ENCODE measurements around the gene TAF1C. TPM values are rescaled to one million over a fixed set of nuclear protein-coding genes. Genes with fewer than 3 reads are reported as not detected.

TAF1C gene
- total and polyA plus RNA-seq, 2 of the 8 experiments (the other 6 are each of a cell fraction or from before 2014, with no cell fraction given): 44.6 to 63.8 TPM

GRCh38 chr16:84174396-84174795 lies 12.5 kb downstream of the TAF1C start:
- FAIRE-seq: no peak
- POLR2A ChIA-PET (ENCODE audit: partially characterized antibody): interaction anchor here (0.6 to 2.2 kb wide), 3 partner anchors 10 to 59 kb away, joined by 3 to 6 read pairs (median 4); partner anchors contain the start of gene MBTPS1
- no peaks in the 10 kb centered on the region for H3K27me3 ChIP-seq (replicated peaks in 1 of 4; ENCODE audit: control insufficient read depth in 3 of 4, extremely low read depth in 1 of 4, insufficient read depth in 3 of 4, low read length in 3 of 4)

More at GRCh38 chr16:84174396-84174795, 12.5 kb downstream of the TAF1C start:
- H3K27ac ChIP-seq (ENCODE audit: low read depth, low read length): no peak overlapping the region
- DNase-seq (ENCODE audit: low read depth in 1 of 2, low spot score in 2 of 2): no peak
- no peak overlapping the region for H2AK5ac ChIP-seq (ENCODE audit: low read depth, low read length)
- H3K4me1 ChIP-seq (replicated peaks in 1 of 4; ENCODE audit: control insufficient read depth in 3 of 4, insufficient read depth in 4 of 4, low read length in 3 of 4): no peaks in the 10 kb centered on the region
- no peak overlapping the region for H3K56ac ChIP-seq (replicated peaks; ENCODE audit: insufficient read length, low read depth, low read length)
- no peak overlapping the region for H3K4me3 ChIP-seq (ENCODE audit: extremely low read depth in 1 of 4, insufficient read depth in 2 of 4, low read depth in 3 of 4, low read length in 4 of 4)
- no peak overlapping the region for H3K9ac ChIP-seq (replicated peaks in 1 of 4; ENCODE audit: extremely low read depth in 1 of 4, low read depth in 3 of 4, low read length in 3 of 4)
- CTCF ChIA-PET (ENCODE audit: partially characterized antibody): interaction anchor here (0.7 to 8.9 kb wide), 26 partner anchors 7 to 521 kb away, joined by 3 to 93 read pairs (median 6); partner anchors contain the start of genes DNAAF1, HSDL1, MBTPS1 and TAF1C
- no peak overlapping the region for H4K8ac ChIP-seq (ENCODE audit: extremely low read depth, insufficient read depth, low read length)
- no peaks in the 10 kb centered on the region for H3K79me2 ChIP-seq (ENCODE audit: control insufficient read depth in 1 of 2, insufficient read depth in 2 of 2, low read length in 2 of 2)
- no peak overlapping the region for H3K4me2 ChIP-seq (ENCODE audit: insufficient read depth in 1 of 2, low read depth in 2 of 2, low read length in 2 of 2)
- WGBS, 2 experiments (ENCODE audit: extremely low coverage in 1 of 2, insufficient coverage in 1 of 2, insufficient read length in 1 of 2, insufficient replicate concordance in 2 of 2, low coverage in 1 of 2, low lambda C conversion rate in 2 of 2, missing lambda C conversion rate in 1 of 2): 90% methylated on average over 11 of the region's 11 CpGs; no CpG with 5 or more reads in 1 of the 2 experiments
- H3K18ac ChIP-seq (ENCODE audit: extremely low read depth, low read length): no peak overlapping the region
- no peak overlapping the region for H2BK12ac ChIP-seq (ENCODE audit: low read depth, low read length)
- no peak overlapping the region for H4K5ac ChIP-seq (ENCODE audit: insufficient read length, low read depth, low read length)
- TF ChIP-seq RNF2 (IDR thresholded peaks at IDR 0.05; ENCODE audit: borderline replicate concordance, low read depth, low read length, missing control alignments, poor library complexity, severe bottlenecking) (no peak), KDM1A (IDR thresholded peaks at IDR 0.05; ENCODE audit: borderline replicate concordance, low read length) (no peak), SIX5 (IDR thresholded peaks at IDR 0.05; ENCODE audit: low read depth, low read length) (no peak), EZH2 (IDR thresholded peaks at IDR 0.05; ENCODE audit: low read depth, low read length, severe bottlenecking) (no peak), CTBP2 (IDR thresholded peaks at IDR 0.05; ENCODE audit: borderline replicate concordance, insufficient read depth, insufficient read length, low read length) (no peak), TAF1 (IDR thresholded peaks at IDR 0.05; ENCODE audit: low read depth, low read length) (no peak), SP1 (IDR thresholded peaks at IDR 0.05; ENCODE audit: low read depth, low read length) (no peak), SIRT6 (IDR thresholded peaks at IDR 0.05; ENCODE audit: low read length) (no peak)
- no peak overlapping the region for H3K4ac ChIP-seq (replicated peaks; ENCODE audit: insufficient read length, low read depth, low read length)
- H2AFZ ChIP-seq (ENCODE audit: low read length): no peak overlapping the region
- no peaks in the 10 kb centered on the region for H3K79me1 ChIP-seq (ENCODE audit: low read depth, low read length)
- no peak overlapping the region for H2BK15ac ChIP-seq (ENCODE audit: low read length)
- H3K23me2 ChIP-seq (ENCODE audit: low read depth, low read length): no peaks in the 10 kb centered on the region
- no peak overlapping the region for H2BK20ac ChIP-seq (ENCODE audit: low read length)
- no peak overlapping the region for H3K14ac ChIP-seq (ENCODE audit: insufficient read length)
- no peak overlapping the region for H4K91ac ChIP-seq (replicated peaks; ENCODE audit: insufficient read length, low read length)
- no peak overlapping the region for H3K23ac ChIP-seq (ENCODE audit: insufficient read length)
- H2BK5ac ChIP-seq (ENCODE audit: low read depth, low read length): no peak overlapping the region
- no peaks in the 10 kb centered on the region for H3K9me3 ChIP-seq (ENCODE audit: insufficient read depth in 2 of 2, low read depth in 1 of 2, low read length in 1 of 2)
- H3K36me3 ChIP-seq (ENCODE audit: control insufficient read depth in 2 of 4, insufficient read depth in 4 of 4, low read length in 3 of 4): peaks cover 0 to 11% (median 8%) of the 10 kb centered on the region in 4 experiments; a peak in 6 of 8 replicates
- H4K20me1 ChIP-seq (replicated peaks in 1 of 2; ENCODE audit: control insufficient read depth in 1 of 2, insufficient read depth in 2 of 2, low read length in 2 of 2): peaks cover 0 to 2% of the 10 kb centered on the region in 2 experiments
- H2BK120ac ChIP-seq (replicated peaks; ENCODE audit: low read depth, low read length): no peak overlapping the region
